Esophagus squamous epithelium (tissue), 4 donors: Measurements from ENCODE around the gene VTN.

Source experiments
- POLR2A ChIP-seq, 4 donors: fragments of 450-650 bp; IDR thresholded peaks; one replicate each; pipeline ENCODE4 v1.6.1; 2017; ENCODE audit warnings: antibody characterized with exemption in 4 of 4, mild to moderate bottlenecking in 4 of 4, moderate library complexity in 3 of 4
- TF ChIP-seq, protein P1 (sequence below), 6 experiments: fragments of 450-650 bp in 4 of 6; fragments of 200-600 bp in 2 of 6; sonication (generic) in 2 of 6; IDR thresholded peaks; one replicate each; pipeline ENCODE4 v1.5.1; 2016 to 2019; ENCODE audit warnings: antibody characterized with exemption in 6 of 6, mild to moderate bottlenecking in 4 of 6, moderate library complexity in 4 of 6

DNA sequence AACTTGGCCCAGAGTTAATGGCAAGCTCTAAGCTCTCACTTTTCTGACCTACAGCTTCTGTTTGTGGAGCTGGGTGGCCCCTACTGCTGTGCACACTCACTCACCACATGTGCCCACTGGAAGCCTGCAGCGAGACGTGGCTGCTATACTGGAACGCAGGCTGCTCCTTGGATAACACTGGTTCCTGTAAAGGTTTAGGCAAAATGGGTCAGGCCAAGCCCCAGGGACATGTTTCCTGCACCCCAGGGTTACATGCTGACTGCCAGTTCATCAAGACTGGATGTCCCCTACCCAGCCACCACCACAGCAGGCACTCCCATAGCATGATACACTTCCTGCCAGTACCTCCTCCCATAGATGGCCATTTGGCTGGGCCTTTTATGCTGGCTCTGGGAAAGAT is 21.1 kb downstream of the VTN start:
- TF ChIP-seq, protein P1, sequence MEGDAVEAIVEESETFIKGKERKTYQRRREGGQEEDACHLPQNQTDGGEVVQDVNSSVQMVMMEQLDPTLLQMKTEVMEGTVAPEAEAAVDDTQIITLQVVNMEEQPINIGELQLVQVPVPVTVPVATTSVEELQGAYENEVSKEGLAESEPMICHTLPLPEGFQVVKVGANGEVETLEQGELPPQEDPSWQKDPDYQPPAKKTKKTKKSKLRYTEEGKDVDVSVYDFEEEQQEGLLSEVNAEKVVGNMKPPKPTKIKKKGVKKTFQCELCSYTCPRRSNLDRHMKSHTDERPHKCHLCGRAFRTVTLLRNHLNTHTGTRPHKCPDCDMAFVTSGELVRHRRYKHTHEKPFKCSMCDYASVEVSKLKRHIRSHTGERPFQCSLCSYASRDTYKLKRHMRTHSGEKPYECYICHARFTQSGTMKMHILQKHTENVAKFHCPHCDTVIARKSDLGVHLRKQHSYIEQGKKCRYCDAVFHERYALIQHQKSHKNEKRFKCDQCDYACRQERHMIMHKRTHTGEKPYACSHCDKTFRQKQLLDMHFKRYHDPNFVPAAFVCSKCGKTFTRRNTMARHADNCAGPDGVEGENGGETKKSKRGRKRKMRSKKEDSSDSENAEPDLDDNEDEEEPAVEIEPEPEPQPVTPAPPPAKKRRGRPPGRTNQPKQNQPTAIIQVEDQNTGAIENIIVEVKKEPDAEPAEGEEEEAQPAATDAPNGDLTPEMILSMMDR (IDR thresholded peaks at IDR 0.05), result no peak
- no peak for TF ChIP-seq POLR2A (IDR thresholded peaks at IDR 0.05)
